Naive B cell (primary cell): Measurements from ENCODE around the gene APBA2. TPM values are rescaled to one million over a fixed set of nuclear protein-coding genes. Genes with fewer than 3 reads are reported as not detected.

Experiments used
- ATAC-seq, 2 donors: fragments of 150-1000 bp; cut with Tn5 transposase; 2 replicates each; pipeline ENCODE4 v1.10.0; 2021; ENCODE audit warnings: low read depth in 2 of 2, mild to moderate bottlenecking in 2 of 2, moderate library complexity in 2 of 2
- DNase-seq: peaks from one replicate; pipeline ENCODE4 v3.0.0; 2022
- H3K27ac Mint-ChIP-seq, 6 donors: one replicate each; pipeline ENCODE4 v1.8.0; 2020 to 2022; ENCODE audit warnings: mild to moderate bottlenecking in 6 of 6, mixed read lengths in 6 of 6, moderate library complexity in 5 of 6, inconsistent platforms in 2 of 6
- H3K27me3 Mint-ChIP-seq, 3 donors: one replicate each; pipeline ENCODE4 v1.8.0; 2021 to 2022; ENCODE audit warnings: mixed read lengths in 3 of 3, mild to moderate bottlenecking in 1 of 3
- H3K36me3 Mint-ChIP-seq, 2 donors: one replicate each; pipeline ENCODE4 v1.8.0; 2020 to 2022; ENCODE audit warnings: mixed read lengths in 2 of 2, inconsistent platforms in 1 of 2, mild to moderate bottlenecking in 1 of 2
- H3K4me1 Mint-ChIP-seq, 3 donors: one replicate each; pipeline ENCODE4 v1.8.0; 2020 to 2022; ENCODE audit warnings: mixed read lengths in 3 of 3, inconsistent platforms in 1 of 3, mild to moderate bottlenecking in 1 of 3, moderate library complexity in 1 of 3
- H3K4me3 Mint-ChIP-seq, 8 donors: one replicate each; pipeline ENCODE4 v1.8.0; 2020 to 2022; ENCODE audit warnings: mild to moderate bottlenecking in 8 of 8, mixed read lengths in 8 of 8, moderate library complexity in 8 of 8, inconsistent platforms in 2 of 8
- H3K9me3 Mint-ChIP-seq, 7 donors: one replicate each; pipeline ENCODE4 v1.8.0; 2020 to 2022; ENCODE audit warnings: mixed read lengths in 7 of 7, mild to moderate bottlenecking in 5 of 7, inconsistent platforms in 2 of 7, moderate library complexity in 1 of 7
- polyA plus RNA-seq, 6 donors: library from polyadenylated mRNA; unstranded; fragments of 300-500 nt; fragmentation: Illumina TruSeq; gene quantifications; one replicate each; pipeline ENCODE4 v1.2.3, GENCODE V29; 2021; ENCODE audit warnings: low read depth in 6 of 6

The APBA2 gene
- polyA plus RNA-seq, 6 donors from 2014 or later = 0.30 to 0.36 TPM; not detected in 4

DNA sequence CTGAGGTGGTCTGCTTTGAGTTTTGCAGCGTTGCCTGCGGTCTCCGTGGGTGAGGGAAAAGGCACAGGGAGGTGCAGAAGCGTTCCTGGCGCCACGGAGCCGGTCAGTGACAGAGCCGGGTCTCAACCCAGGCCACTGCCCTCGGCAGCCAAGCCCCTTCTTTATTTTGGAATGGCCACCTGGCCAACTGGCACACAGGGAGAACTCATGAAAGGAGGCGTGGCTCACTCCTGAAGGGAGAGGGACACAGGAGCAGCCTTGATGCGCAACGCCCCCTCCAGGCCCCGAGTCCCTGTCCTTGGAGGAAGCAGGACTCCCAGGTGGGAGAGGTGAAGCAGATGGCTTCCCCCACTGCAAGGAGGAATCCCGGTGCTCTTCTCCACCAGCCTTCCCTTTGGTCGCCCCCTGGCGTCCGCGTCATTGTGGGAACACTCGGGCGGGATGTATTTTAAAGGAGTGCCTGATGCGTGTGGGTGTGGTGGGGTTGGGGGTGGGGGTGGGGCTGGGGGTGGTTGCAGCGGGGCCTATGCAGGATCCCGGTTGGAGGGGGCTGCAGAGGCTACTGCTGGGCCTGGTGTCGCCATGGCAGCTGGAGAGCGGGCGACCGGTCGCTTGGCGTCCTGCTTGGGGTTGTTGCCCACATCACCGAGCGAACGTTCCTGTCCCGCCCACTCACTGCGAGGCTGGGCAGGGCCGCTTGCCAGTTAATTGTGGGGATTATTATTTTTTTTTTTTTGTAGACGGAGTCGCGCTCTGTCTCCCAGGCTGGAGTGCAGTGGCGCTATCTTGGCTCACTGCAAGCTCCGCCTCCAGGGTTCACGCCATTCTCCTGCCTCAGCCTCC, 32.6 kb downstream of the APBA2 start:
- Mint-ChIP-seq H3K36me3 (no peaks in the 10 kb centered on the region), H3K27me3 (peaks cover 0 to 12% (median 6%) of the 10 kb centered on the region in 3 donors), H3K4me3 (no peak overlapping the region), H3K4me1 (no peaks in the 10 kb centered on the region), H3K27ac (no peak overlapping the region), H3K9me3 (peaks cover 0 to 3% (median 0%) of the 10 kb centered on the region in 7 donors)
- DNase-seq (no peak), ATAC-seq (no peak)

DNA sequence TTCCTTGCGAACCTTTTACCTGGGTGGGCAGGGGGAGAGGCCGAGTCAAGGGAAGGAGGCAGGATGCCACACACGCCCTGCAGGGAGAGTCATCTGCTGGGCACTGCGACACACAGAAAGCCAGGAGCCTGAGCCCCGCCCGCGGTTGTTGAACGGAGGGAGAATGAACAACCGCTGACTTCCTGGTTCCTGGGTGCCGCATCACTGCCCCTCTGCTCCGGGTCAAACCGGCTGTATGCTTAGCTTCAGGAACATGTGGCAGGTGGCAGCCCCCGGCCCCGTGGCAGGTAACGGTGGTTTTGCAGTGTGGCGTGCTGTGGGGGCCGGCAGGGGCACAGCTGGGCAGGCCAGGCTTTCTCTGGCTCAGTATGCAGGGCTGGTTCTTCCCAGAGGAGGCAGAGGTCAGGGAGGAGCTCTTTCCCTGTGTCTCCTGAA, 33.4 kb downstream of the APBA2 start:
- no peak for DNase-seq
- no peak for ATAC-seq
- no peaks in the 10 kb centered on the region for H3K4me1 Mint-ChIP-seq
- H3K27me3 Mint-ChIP-seq = peaks cover 0 to 12% (median 6%) of the 10 kb centered on the region in 3 donors
- H3K4me3 Mint-ChIP-seq = no peak overlapping the region
- H3K36me3 Mint-ChIP-seq = no peaks in the 10 kb centered on the region
- H3K9me3 Mint-ChIP-seq = peaks cover 0 to 3% (median 0%) of the 10 kb centered on the region in 7 donors
- H3K27ac Mint-ChIP-seq = no peak overlapping the region

DNA sequence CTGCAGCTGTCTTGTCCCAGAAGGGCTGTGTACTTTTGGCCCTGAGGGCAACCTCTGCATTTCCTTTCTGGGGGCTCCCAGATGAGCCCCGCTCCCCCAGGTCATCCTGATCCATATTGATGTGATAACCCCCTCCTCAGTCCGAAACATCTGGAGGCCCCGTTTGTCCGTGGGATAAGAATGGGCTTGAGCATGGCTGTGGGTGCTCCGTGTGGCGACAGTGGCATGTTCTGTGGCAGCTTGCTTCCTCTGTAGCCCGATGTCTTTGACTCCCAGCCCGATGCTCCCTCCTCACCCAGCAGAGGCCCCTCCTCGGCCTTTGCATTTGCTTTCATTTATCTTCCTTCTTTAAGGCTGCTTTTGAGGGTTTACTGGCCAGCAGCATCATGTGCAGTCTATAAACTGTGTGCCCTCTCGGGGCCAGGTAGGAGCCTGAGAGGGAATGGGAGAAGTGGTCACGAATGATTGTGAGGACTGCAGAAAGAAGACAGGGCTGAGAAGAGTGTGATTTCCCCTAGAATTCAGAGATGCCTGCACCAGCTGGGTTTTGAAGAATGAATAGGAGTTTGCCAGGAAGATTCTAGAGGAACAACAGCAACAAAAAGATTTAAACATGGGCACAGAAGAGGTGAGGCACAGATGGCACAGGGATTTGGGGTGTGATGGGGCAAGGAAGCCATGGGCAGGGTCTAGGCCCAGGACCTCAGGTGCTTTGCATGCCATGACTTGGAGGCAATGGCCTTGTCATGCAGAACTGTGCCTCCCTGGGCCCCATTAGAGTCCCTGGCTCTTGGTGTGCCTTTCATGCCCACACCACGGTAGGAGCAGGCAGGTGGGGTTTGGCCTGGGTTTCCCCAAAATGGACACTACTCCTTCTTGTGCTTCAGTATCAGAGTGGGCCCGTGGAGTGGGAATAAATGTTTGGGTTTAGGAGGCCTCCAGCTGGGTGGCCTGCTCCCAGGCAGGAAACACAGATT, 34.2 kb downstream of the APBA2 start:
- Mint-ChIP-seq H3K9me3 (peaks cover 0 to 3% (median 0%) of the 10 kb centered on the region in 7 donors), H3K36me3 (no peaks in the 10 kb centered on the region), H3K4me3 (no peak overlapping the region), H3K27me3 (peaks cover 0 to 12% (median 6%) of the 10 kb centered on the region in 3 donors), H3K27ac (no peak overlapping the region), H3K4me1 (no peaks in the 10 kb centered on the region)
- ATAC-seq (no peak), DNase-seq (no peak)

DNA sequence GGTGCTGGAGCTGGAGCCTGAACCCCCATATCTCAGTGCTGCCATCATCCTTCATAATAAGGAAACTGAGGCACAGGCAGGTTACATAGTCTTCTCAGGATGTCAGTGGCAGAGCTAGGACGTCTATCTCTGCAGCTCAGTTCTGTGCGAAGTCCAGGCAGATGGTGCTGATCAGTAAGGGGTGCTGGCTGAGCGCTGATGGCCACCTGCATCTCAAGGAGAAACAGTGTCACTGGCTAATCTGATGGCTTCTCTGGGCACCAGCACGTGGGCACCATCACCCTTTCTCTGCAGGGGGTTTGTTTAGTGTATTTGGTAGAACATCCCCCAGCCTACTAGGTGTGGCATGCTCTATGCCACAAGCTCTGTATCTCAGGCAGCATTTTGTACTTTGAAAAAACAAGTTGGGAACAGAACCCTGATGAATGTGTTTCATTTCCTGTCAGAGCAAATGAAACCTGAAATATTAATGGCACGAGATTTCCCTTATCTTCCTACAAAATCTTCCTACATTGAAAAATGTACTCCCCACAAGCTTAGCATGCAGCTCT, 35.1 kb downstream of the APBA2 start:
- H3K4me3 Mint-ChIP-seq = no peak overlapping the region
- H3K9me3 Mint-ChIP-seq = peaks cover 0 to 3% (median 0%) of the 10 kb centered on the region in 7 donors

DNA sequence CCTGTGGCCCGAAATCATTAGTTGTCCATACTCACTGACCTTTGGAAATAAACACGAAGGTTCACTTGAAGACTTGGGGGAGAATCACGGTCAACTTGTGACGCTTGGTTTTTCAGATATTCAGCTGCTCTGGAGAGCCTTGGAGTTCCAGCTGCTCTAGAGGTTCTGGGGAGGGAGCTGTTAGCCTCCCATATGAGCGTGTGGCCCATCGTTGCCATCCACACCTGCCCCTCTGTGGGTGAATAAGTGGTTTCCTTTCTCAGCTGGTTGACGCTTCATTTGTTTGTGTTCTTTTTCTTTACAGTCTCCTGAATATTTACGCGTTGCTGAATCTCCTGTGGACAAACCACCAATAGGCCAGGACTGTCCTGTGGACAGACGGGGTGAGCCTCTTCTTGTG, 35.6 kb downstream of the APBA2 start:
- H3K4me3 Mint-ChIP-seq = no peak overlapping the region
- H3K9me3 Mint-ChIP-seq = peaks cover 0 to 3% (median 0%) of the 10 kb centered on the region in 7 donors
- peaks cover 0 to 12% (median 6%) of the 10 kb centered on the region in 3 donors for H3K27me3 Mint-ChIP-seq
- H3K36me3 Mint-ChIP-seq = no peaks in the 10 kb centered on the region
- DNase-seq = no peak
- H3K4me1 Mint-ChIP-seq = no peaks in the 10 kb centered on the region
- peak overlapping the region in 2 of 6 donors; percentile 2 to 58 for H3K27ac Mint-ChIP-seq
- ATAC-seq = no peak

More for the DNA sequence above, 35.1 kb downstream of the APBA2 start:
- peak overlapping the region in 1 of 6 donors; percentile 58 for H3K27ac Mint-ChIP-seq
- no peaks in the 10 kb centered on the region for H3K36me3 Mint-ChIP-seq
- DNase-seq (no peak), ATAC-seq (no peak)
- H3K27me3 Mint-ChIP-seq = peaks cover 0 to 12% (median 6%) of the 10 kb centered on the region in 3 donors
- H3K4me1 Mint-ChIP-seq = no peaks in the 10 kb centered on the region

DNA sequence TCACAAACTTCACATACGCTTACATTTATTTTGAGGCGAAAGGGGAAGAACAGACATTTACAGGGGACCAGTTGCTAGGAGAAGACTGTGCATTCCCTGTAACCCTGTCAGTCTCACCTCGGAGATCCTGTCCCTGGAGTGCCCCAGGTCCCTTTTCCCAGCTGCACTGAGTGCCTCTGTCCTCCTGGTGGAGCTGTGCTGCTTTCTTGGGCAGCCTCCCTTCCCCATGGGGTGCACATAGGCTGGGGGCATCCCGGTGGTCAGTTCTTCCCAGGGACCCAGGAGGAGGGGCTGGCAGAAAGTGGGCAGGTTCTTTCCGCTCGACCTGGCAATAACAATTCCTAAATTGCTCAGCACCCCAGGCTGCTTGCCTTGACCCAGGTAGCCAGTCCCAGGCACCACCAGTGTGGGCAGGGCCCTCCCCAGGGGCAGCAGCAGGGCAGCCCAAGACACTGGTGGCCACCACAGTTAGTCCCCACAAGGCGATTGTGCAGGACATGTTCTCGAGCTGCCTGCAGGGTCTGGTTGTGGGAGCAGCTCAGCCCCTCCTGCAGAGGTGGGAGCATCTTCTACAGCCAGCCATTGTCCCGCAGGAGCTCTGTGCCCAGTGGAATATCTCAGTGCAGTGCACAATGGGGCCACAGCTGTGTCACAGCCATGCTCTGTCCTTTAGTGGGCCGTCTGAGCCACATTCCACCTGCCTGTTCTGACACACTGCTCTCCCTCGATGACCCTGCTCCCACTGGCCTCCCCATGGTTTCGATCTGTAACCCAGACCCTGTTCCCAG, 36.3 kb downstream of the APBA2 start:
- H3K4me1 Mint-ChIP-seq = no peaks in the 10 kb centered on the region
- peaks cover 3 to 14% (median 6%) of the 10 kb centered on the region in 3 donors for H3K27me3 Mint-ChIP-seq
- no peak for ATAC-seq
- DNase-seq = no peak
- peaks cover 0 to 3% (median 0%) of the 10 kb centered on the region in 7 donors for H3K9me3 Mint-ChIP-seq
- no peaks in the 10 kb centered on the region for H3K36me3 Mint-ChIP-seq
- peak overlapping the region in 1 of 6 donors; percentile 22 for H3K27ac Mint-ChIP-seq
- no peak overlapping the region for H3K4me3 Mint-ChIP-seq

DNA sequence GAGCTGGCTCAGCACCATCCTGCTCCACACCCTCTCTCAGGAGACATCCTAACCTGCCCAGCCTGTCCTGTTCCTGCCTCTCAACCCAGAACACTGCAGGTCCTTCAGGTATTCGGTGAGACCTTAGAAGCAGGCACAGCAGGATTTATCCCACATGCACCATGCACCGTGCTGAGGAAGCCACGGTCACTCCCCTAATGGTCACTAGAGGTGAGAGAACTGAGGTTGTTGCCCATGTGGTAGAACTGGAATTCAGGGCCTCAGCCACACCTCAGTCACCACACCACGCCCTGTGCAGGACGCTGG, 36.9 kb downstream of the APBA2 start:
- ATAC-seq = no peak
- Mint-ChIP-seq H3K4me3 (no peak overlapping the region), H3K9me3 (peaks cover 0 to 3% (median 0%) of the 10 kb centered on the region in 7 donors), H3K27ac (no peak overlapping the region), H3K4me1 (no peaks in the 10 kb centered on the region), H3K27me3 (peaks cover 6 to 18% (median 6%) of the 10 kb centered on the region in 3 donors), H3K36me3 (no peaks in the 10 kb centered on the region)
- DNase-seq = no peak

DNA sequence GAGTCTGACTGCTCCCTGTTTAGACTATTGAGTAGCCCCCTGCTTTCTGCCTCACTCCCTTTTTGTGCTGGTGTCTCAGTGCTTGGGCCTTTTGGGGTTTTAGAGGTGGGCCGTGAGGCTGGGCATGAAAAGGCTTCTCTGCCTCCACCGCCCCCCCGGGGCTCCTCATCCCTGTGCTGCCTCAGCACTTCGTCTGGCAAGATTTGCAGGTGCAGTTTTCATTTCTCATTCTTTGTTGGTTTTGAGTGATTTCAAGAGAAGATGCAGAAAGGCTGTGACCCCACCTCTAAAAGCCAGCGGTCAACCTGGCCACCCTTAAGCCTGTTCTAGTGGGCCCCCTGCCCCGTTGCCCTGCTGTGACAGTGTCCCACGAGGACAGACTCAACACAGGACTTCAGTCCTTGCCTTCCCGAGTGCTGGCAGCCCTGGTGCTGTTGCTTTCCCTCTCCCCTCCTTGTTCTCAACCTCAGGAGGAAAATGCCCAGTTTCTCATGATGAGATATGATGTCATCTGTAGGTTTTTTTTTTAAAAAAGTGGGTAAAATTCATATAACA, 38.0 kb downstream of the APBA2 start:
- Mint-ChIP-seq H3K27me3 (peaks cover 6 to 18% (median 12%) of the 10 kb centered on the region in 3 donors), H3K36me3 (no peaks in the 10 kb centered on the region), H3K4me3 (no peak overlapping the region), H3K4me1 (no peaks in the 10 kb centered on the region), H3K27ac (no peak overlapping the region), H3K9me3 (peaks cover 0 to 3% (median 0%) of the 10 kb centered on the region in 7 donors)
- no peak for ATAC-seq
- DNase-seq = no peak

DNA sequence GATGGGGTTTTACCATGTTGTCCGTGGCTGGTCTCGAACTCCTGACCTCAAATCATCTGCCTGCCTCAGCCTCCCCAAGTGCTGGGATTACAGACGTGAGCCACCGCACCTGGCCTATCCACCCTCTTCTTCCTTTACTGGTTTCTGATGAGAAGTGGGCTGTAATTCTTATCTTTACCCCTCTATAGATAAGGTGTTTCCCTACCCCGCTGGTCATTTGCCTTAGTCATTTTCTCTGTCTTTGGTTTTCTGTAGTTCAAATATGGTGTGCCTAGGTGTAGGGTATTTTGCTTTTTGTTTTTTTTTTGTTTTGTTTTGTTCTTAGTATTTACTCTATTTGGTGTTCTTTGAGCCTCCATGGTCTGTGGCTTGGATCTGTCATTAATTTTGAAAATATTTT, 41.3 kb downstream of the APBA2 start:
- Mint-ChIP-seq H3K4me1 (no peaks in the 10 kb centered on the region), H3K4me3 (no peak overlapping the region), H3K27me3 (peaks cover 3 to 21% (median 6%) of the 10 kb centered on the region in 3 donors), H3K9me3 (peaks cover 0 to 3% (median 0%) of the 10 kb centered on the region in 7 donors), H3K27ac (peak overlapping the region in 1 of 6 donors; percentile 27), H3K36me3 (no peaks in the 10 kb centered on the region)
- DNase-seq (no peak), ATAC-seq (no peak)

DNA sequence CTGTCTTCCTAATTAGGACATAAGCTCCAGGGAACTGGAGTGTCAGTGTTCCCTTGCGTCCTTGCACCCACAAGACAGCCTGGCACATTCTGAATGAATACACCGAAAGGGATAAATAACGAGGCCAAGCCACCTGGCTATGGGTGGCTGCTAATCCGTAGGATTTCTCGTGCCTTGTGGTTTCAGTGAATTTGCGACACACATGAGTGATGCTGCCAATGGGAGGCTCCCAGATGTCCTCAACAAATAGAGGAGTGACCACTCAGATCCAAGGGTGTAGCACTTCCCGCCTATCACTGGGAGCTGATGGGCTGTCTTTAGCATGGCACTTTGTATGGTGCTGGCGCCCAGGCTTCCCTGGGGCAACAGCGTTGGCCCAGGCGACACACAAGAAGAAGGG, 43.4 kb downstream of the APBA2 start:
- H3K4me1 Mint-ChIP-seq = no peaks in the 10 kb centered on the region

DNA sequence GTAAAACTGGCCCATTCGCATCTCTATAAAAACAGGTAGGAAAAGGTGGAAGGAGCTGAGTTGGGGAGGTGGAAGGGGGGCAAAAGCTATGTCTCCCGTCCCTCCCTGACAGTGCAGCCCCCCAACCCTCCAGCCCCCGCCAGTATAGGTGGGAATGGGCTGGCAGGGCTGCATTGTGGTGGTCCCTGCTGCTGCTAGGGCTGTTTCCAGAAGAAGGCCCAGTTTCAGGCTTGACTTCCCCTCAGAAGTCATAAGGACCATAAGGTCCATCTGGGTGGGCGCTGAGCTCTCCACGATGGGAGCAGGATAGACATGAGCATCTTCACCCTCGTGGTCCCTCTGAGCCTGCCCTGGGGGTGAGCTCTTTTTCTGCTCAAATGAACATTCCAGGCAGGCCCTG, 44.2 kb downstream of the APBA2 start:
- DNase-seq (no peak), ATAC-seq (no peak)
- peaks cover 3 to 22% (median 6%) of the 10 kb centered on the region in 3 donors for H3K27me3 Mint-ChIP-seq
- H3K9me3 Mint-ChIP-seq = peaks cover 0 to 6% (median 2%) of the 10 kb centered on the region in 7 donors
- no peaks in the 10 kb centered on the region for H3K36me3 Mint-ChIP-seq
- H3K4me3 Mint-ChIP-seq = no peak overlapping the region
- no peak overlapping the region for H3K27ac Mint-ChIP-seq
- H3K4me1 Mint-ChIP-seq = no peaks in the 10 kb centered on the region

More for the DNA sequence above, 43.4 kb downstream of the APBA2 start:
- no peak overlapping the region for H3K27ac Mint-ChIP-seq
- DNase-seq (no peak), ATAC-seq (no peak)
- no peaks in the 10 kb centered on the region for H3K36me3 Mint-ChIP-seq
- peaks cover 3 to 22% (median 6%) of the 10 kb centered on the region in 3 donors for H3K27me3 Mint-ChIP-seq
- no peak overlapping the region for H3K4me3 Mint-ChIP-seq
- peaks cover 0 to 6% (median 2%) of the 10 kb centered on the region in 7 donors for H3K9me3 Mint-ChIP-seq

DNA sequence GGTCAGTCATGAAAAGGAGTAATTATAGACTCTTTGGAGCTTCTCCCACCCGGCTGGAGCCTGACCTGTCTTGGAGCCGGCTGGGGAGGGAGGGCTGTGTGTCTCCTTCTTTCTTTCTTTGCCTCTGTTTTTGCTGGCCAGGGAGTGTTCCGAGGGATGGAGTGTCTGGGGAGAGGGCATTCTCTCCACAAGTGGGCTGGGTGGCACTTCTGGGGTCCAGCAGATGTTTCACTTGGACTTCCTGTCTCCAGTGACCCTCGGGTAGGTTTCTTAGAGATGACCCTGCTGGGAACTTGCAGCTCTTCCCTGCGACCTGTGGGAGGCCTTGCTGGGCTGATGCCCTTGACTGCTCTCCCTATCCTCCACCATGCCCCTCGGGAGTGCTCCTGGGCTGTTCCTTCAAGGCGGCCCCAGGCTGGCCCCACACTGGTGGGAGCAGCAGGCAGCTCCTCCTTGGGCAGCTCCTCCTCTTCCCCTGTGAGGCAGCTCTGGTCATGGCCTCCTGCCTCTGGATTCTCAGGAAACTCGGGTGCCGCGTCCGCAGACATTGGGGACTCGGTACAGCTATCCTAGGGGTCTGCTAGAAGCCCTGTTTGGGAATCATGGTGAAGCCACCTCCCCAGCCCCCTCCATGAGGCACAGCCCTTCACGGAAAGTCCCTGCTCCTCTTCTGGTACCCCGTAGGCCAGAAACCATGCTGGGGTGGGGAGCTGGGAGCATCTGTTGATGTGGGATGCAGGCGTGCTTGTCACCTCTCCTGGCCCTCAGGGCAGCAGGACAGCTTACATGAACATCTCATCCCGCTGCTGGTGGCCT, 44.9 kb downstream of the APBA2 start:
- DNase-seq (no peak), ATAC-seq (no peak)
- Mint-ChIP-seq H3K27me3 (peaks cover 3 to 22% (median 6%) of the 10 kb centered on the region in 3 donors), H3K36me3 (no peaks in the 10 kb centered on the region), H3K4me3 (no peak overlapping the region), H3K9me3 (peaks cover 0 to 6% (median 2%) of the 10 kb centered on the region in 7 donors), H3K4me1 (no peaks in the 10 kb centered on the region), H3K27ac (no peak overlapping the region)
